ENCODE results near the gene MTPN. TPM values are rescaled to one million over a fixed set of nuclear protein-coding genes. Genes with fewer than 3 reads are reported as not detected.

Gene MTPN
- total RNA-seq, 4 donors from 2014 or later: 48.5 to 94.2 (median 58.7) TPM

- Histone ChIP-seq H3K36me3 (no peaks in the 10 kb centered on the region), H3K4me3 (no peak overlapping the region), H3K9me3 (no peaks in the 10 kb centered on the region), H3K4me1 (no peaks in the 10 kb centered on the region), H3K27me3 (no peaks in the 10 kb centered on the region), H3K27ac (no peak overlapping the region)
- in situ Hi-C loops (cut with MboI; ENCODE audit: low sequenced_read_pairs in 4 of 4): loop anchor here in 1 of 4 donors (25.0 kb wide), 2 partner anchors 356 to 731 kb away; partner anchors contain the start of gene STMP1
- intact Hi-C loops (cut with DNase I; ENCODE audit: low total_unique reads): no loop called here
- ATAC-seq (no peak), DNase-seq (no peak)
- TF ChIP-seq POLR2A (IDR thresholded peaks at IDR 0.05): no peak
- no peak for TF ChIP-seq CTCF (IDR thresholded peaks at IDR 0.05 in 4 of 5, conservative IDR thresholded peaks at IDR 0.05 in 1 of 5)
These were observed 40.9 kb upstream of the MTPN start for GRCh38 chr7:136018104-136018503.

- no peak for DNase-seq
- no peaks in the 10 kb centered on the region for H3K4me1 ChIP-seq
- TF ChIP-seq CTCF (IDR thresholded peaks at IDR 0.05 in 4 of 5, conservative IDR thresholded peaks at IDR 0.05 in 1 of 5) (no peak), POLR2A (IDR thresholded peaks at IDR 0.05) (no peak)
- in situ Hi-C loops (cut with MboI; ENCODE audit: low sequenced_read_pairs in 4 of 4) (loop anchor here in 1 of 4 donors (25.0 kb wide), 2 partner anchors 355 to 730 kb away; partner anchors contain the start of gene STMP1), intact Hi-C loops (cut with DNase I; ENCODE audit: low total_unique reads) (no loop called here)
- H3K9me3 ChIP-seq: no peaks in the 10 kb centered on the region
- H3K4me3 ChIP-seq: no peak overlapping the region
- H3K27me3 ChIP-seq: no peaks in the 10 kb centered on the region
- no peak overlapping the region for H3K27ac ChIP-seq
- ATAC-seq: no peak
- H3K36me3 ChIP-seq: no peaks in the 10 kb centered on the region
These were observed 39.7 kb upstream of the MTPN start for GRCh38 chr7:136016649-136017395.

GRCh38 chr7:136015638-136016037 lies 38.5 kb upstream of the MTPN start:
- in situ Hi-C loops (cut with MboI; ENCODE audit: low sequenced_read_pairs in 4 of 4): loop anchor here in 1 of 4 donors (25.0 kb wide), 2 partner anchors 353 to 728 kb away; partner anchors contain the start of gene STMP1
- no peaks in the 10 kb centered on the region for H3K9me3 ChIP-seq
- no peaks in the 10 kb centered on the region for H3K36me3 ChIP-seq
- H3K4me1 ChIP-seq: no peaks in the 10 kb centered on the region
- H3K27ac ChIP-seq: no peak overlapping the region
- no peak overlapping the region for H3K4me3 ChIP-seq
- intact Hi-C loops (cut with DNase I; ENCODE audit: low total_unique reads): no loop called here
- no peaks in the 10 kb centered on the region for H3K27me3 ChIP-seq
- DNase-seq (no peak), ATAC-seq (no peak)
- TF ChIP-seq POLR2A (IDR thresholded peaks at IDR 0.05) (no peak), CTCF (IDR thresholded peaks at IDR 0.05 in 4 of 5, conservative IDR thresholded peaks at IDR 0.05 in 1 of 5) (no peak)

- ATAC-seq: no peak
- TF ChIP-seq CTCF (IDR thresholded peaks at IDR 0.05 in 4 of 5, conservative IDR thresholded peaks at IDR 0.05 in 1 of 5) (no peak), POLR2A (IDR thresholded peaks at IDR 0.05) (no peak)
- intact Hi-C loops (cut with DNase I; ENCODE audit: low total_unique reads) (no loop called here), in situ Hi-C loops (cut with MboI; ENCODE audit: low sequenced_read_pairs in 4 of 4) (loop anchor here in 1 of 4 donors (25.0 kb wide), 2 partner anchors 352 to 727 kb away; partner anchors contain the start of gene STMP1)
- Histone ChIP-seq H3K27ac (no peak overlapping the region), H3K4me1 (peaks cover 0 to under 1% of the 10 kb centered on the region in 2 donors), H3K36me3 (no peaks in the 10 kb centered on the region), H3K27me3 (no peaks in the 10 kb centered on the region), H3K4me3 (no peak overlapping the region), H3K9me3 (no peaks in the 10 kb centered on the region)
- no peak for DNase-seq
These were observed 37.5 kb upstream of the MTPN start for GRCh38 chr7:136014659-136015058.

Measured in gastrocnemius medialis (tissue), 4 donors.